Hematopoietic multipotent progenitor cell treated with erythropoietin and hydrocortisone succinate and interleukin-3 and kit ligand, for 8 days (in vitro differentiated cells): ENCODE results near the gene RNU11.
"Not testable (repeated sequence)": the region's sequence is repeated elsewhere in the genome, so short reads cannot be mapped to it uniquely, and the experiment has no call there.

Experiments used
- DNase-seq: peaks from one replicate; pipeline ENCODE4 v3.0.0-alpha.2; 2015

RNU11 gene

GRCh38 chr1:28666806-28667205, 18.4 kb downstream of the RNU11 start:
- DNase-seq: no peak

- peak; percentile 90 for DNase-seq
These were observed 20.0 kb downstream of the RNU11 start, which contains the start of gene GMEB1 for GRCh38 chr1:28668191-28668955. Gene GMEB1 (plus strand): TSS chr1:28668784. CDS start chr1:28683613, 14,829 bp downstream.

- peak; percentile 34 for DNase-seq
These were observed 20.7 kb downstream of the RNU11 start for GRCh38 chr1:28668956-28669723.

GRCh38 chr1:28671254-28671780, 22.9 kb downstream of the RNU11 start:
- no peak for DNase-seq

- DNase-seq: not testable (repeated sequence)
These were observed 24.6 kb downstream of the RNU11 start for GRCh38 chr1:28672971-28673370.

GRCh38 chr1:28675924-28676257, 27.5 kb downstream of the RNU11 start:
- no peak for DNase-seq

GRCh38 chr1:28680151-28680550, 31.8 kb downstream of the RNU11 start:
- no peak for DNase-seq

- DNase-seq: no peak
These were observed 34.4 kb downstream of the RNU11 start for GRCh38 chr1:28682840-28683239.

- DNase-seq: peak; percentile 20
These were observed 36.5 kb downstream of the RNU11 start for GRCh38 chr1:28684937-28685336.

GRCh38 chr1:28691627-28692026, 43.2 kb downstream of the RNU11 start:
- DNase-seq: not testable (repeated sequence)
